ENCODE measurements around the gene CATSPERE.
"Not testable (repeated sequence)": the region's sequence is repeated elsewhere in the genome, so short reads cannot be mapped to it uniquely, and the experiment has no call there.

Gene CATSPERE

DNA sequence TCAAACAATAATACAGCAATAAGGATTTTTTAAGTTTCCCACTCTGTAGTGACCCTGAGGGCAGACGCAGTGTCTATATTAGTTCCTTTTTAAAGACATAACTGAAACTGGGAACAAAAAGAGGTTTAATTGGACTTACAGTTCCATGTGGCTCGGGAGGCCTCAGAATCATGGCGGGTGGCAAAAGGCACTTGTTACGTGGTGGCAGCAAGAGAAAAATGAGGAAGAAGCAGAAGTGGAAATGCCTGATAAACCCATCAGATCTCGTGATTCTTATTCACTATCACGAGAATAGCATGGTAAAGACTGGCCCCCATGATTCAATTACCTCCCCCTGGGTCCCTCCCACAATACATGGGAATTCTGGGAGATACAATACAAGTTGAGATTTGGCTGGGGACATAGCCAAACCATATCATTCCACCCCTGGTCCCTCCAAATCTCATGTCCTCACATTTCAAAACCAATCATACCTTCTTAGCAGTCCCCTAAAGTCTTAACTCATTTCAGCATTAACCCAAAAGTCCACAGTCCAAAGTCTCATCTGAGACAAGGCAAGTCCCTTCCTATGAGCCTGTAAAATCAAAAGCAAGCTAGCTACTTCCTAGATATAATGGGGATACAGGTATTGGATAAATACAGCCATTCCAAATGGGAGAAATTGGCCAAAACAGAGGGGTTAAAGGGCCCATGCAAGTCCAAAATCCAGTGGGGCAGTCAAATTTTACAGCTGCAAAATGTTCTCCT, 205.8 kb downstream of the CATSPERE start:
- DNase-seq (ENCODE audit: low spot score), result not testable (repeated sequence)

DNA sequence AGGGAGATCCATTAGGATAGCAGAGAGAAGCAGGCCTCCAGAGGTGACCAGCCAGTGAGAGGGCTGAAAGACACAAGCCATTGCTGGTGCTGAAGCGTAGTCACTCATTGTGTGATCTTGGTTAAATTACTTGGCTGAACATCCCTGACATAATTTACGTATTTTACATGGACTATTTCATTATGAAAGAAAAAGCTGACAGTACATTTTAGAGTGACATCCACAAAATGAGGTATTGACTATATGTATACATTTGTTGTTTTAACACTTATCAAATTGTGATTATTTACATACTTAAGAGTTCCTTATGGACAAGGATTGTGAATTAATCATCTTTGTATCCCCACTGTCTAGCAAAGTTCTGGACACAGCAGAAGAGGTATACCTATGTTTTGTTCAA, 206.7 kb downstream of the CATSPERE start:
- DNase-seq (ENCODE audit: low spot score), result no peak

DNA sequence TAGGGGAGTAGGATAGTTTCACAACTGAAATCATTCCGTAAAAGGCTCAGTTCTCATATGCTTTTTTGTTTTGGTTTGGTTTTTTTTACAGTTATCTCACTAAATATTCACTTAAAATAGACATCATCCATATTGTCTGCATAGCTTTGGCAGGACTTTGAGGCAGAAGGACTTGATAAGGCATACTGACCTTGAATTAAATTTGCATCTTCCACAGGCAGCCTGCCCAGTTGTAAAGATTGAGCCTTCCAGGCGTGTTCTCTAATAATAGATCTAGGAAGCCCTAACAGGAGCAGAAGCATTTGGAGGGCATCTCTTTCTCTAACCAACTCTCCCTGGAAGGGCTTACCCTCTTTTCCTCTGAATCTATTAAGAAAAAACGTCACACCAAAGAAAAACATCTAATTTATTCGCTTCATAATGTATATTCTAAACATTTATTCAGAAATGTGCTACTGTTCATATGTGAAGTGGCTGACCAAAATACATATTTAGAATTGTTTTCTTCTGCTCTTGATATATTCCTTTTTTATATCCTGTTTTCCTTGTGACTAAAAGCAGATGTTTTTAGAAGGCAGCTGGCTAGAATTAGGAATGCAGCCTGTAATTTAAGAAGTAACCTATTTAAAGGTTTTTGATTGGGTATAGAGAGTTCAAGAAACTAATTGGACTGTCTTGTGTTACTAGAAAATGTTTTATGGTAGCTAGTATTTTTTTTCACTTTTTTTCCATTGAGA, 212.0 kb downstream of the CATSPERE start:
- DNase-seq (ENCODE audit: low spot score), result no peak

DNA sequence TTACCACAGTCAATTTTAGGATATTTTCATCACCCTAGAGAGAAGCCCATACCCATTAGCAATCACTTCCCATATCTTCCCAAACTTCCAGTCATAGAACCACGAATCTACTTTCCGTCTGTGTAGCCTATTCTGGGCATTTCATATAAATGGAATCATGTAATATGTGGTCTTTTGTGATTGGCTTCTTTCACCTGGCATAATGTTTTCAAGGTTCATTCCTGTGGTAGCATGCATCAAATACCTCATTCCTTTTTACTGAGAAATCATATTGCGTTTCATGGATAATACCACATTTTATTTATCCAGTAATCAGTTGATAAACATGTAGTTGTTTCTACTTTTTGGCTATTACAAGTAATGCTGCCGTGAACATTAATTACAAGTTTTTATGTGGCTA, 213.4 kb downstream of the CATSPERE start:
- no peak for DNase-seq (ENCODE audit: low spot score)

DNA sequence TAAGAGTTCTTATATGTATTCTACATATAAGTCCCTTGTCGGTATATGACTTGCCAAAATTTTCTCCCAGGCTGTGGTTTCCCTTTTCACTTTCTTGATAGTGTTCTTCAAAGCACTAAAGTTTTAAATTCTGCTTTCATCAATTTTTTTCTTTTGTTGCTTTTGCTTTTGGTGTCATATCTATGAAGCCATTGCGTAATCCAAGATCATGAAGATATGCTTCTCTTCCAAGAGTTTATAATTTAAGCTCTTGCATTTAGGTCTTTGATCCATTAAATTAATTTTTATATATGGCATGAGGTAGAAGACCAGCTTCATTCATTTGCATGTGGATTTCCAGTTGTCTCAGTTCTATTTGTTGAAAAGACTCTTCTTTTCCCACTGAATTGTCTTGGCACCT, 214.1 kb downstream of the CATSPERE start:
- DNase-seq (ENCODE audit: low spot score), result no peak

DNA sequence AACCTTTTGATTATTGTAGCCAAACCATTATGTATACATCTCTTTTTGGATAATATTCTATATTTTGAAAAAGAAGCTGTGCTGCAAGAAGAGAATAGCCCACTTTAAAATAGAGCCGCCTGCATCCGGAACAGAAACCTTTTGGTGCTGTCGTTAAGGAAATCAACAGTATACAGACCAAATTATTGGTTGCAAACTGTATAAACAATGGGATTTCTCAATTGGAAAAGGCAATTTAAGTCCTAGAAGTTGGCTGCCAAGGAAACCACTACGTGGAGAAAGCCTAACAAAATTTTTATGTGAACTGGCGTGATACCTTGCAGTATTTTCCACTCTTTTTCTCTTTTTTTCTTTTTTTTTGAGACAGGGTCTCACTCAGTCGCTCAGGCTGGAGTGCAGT, 217.6 kb downstream of the CATSPERE start:
- DNase-seq (ENCODE audit: low spot score), result no peak

- no peak for DNase-seq (ENCODE audit: low spot score)
Measured at GRCh38 chr1:244680667-244681066, 219.6 kb downstream of the CATSPERE start.

GRCh38 chr1:244682087-244682486, 221.0 kb downstream of the CATSPERE start:
- DNase-seq (ENCODE audit: low spot score), result not testable (repeated sequence)
